ENCODE data around the gene TMEM39B. TPM values are rescaled to one million over a fixed set of nuclear protein-coding genes. Genes with fewer than 3 reads are reported as not detected.
"Not testable (repeated sequence)": the region's sequence is repeated elsewhere in the genome, so short reads cannot be mapped to it uniquely, and the experiment has no call there.

TMEM39B gene
- total RNA-seq (2014; rRNA removed; shearing (Covaris generic)): 4.3 and 4.5 TPM in 2 replicates

GRCh38 chr1:32072622-32073298 is at the start of gene TMEM39B:
TSS of gene TMEM39B (plus strand) at chr1:32072939. CDS start at chr1:32073048, 109 bp downstream.
- peak; percentile 98 for DNase-seq (ENCODE audit: low read depth)

DNA sequence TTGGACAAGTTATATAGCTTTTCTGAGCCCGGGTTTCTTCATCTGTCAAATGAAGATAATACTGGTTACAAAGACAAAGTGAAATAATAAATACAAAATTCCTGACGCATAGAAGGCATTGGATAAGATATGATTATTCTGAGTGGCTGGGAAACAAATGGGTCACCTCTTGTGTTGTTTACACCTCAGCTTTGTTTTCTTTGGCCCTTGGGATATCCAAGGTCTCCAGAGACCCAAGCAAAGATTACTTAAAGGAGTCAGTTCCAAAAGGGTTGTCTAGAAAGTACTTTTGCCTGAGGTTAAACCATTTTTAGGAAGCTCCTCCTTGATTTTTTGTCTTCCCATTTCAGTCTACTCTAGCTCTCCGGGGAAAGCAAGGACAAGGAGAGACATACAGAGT is 49.4 kb upstream of the TMEM39B start:
- DNase-seq (ENCODE audit: low read depth): no peak

DNA sequence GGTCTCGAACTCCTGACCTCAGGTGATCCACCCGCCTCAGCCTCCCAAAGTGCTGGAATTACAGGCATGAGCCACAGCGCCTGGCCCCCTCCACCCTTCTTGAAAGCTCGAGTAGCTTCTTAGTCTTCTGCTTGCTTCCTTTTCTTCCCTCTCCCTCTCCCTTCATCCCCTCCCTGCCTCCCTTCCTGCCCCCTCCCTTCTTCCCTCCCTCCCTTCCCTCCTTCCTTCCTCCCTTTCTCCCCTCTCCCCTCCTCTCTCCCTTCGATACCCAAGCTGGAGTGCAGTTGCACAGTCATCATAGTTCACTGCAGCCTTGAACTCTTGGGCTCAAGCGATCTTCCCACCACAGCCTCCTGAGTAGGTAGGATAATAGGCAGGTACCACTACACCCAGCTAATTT is 47.2 kb upstream of the TMEM39B start:
- DNase-seq (ENCODE audit: low read depth): no peak

GRCh38 chr1:32028746-32029145 is 44.0 kb upstream of the TMEM39B start:
- DNase-seq (ENCODE audit: low read depth): no peak

- DNase-seq (ENCODE audit: low read depth): peak; percentile 27
Observed at GRCh38 chr1:32031578-32032274, 41.0 kb upstream of the TMEM39B start.

DNA sequence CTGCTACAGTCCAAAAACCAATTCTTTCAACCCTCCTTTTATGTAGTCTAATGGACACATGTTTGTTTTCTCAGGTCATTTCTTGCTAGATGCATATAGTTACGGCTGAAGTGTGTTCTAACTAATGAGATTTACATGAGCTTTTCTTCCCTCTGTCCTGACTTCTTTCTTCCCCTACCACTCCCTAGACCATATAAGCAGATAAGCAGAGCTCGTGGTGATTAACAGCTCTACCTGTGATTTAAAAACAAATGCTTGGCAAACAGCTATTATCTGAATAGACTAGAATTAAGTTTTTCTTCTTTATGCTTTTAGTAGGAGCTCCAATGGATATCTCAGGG is 40.5 kb upstream of the TMEM39B start:
- no peak for DNase-seq (ENCODE audit: low read depth)

DNA sequence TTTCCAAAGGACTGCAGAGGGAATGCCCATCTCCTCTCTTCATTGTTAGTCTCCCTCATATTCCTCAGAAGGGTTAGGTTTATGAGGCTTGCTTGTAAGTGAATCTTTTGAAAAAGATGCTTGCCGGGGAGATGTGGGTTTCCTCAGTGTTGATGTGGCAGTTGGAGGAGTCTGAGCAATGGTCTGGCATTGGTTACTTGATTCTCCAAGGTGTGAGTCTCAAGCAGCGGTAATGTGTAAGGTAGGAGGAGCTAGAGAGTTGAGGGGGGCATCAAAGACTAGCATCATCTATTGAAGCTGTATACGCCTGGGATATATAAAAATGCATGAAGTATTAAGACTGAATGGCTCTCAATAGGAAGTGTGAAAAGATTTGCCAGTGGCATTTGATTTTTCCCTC is 37.6 kb upstream of the TMEM39B start:
- DNase-seq (ENCODE audit: low read depth): no peak

GRCh38 chr1:32040711-32041110 is 32.0 kb upstream of the TMEM39B start:
- no peak for DNase-seq (ENCODE audit: low read depth)

- no peak for DNase-seq (ENCODE audit: low read depth)
Observed at GRCh38 chr1:32042330-32042729, 30.4 kb upstream of the TMEM39B start.

DNA sequence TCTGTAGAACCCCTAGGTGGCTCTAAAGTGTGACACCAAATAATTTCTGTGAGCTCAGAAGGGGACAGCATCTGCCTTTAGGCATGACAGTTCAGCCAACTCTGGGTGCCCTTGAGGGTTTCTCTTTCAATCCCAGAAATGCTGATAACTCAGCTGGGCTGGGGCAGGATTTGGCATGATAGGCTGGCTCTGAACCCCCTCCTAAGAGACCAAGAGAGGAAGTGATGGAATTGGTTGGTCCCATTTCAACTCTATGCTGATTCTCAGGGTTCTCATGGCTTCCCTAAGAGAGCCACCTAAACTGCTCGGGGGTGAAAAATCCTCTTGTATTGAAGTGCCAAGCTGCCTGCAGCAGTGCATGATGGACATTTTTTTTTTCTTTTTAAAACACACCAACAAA is 28.5 kb upstream of the TMEM39B start:
- DNase-seq (ENCODE audit: low read depth): no peak

DNA sequence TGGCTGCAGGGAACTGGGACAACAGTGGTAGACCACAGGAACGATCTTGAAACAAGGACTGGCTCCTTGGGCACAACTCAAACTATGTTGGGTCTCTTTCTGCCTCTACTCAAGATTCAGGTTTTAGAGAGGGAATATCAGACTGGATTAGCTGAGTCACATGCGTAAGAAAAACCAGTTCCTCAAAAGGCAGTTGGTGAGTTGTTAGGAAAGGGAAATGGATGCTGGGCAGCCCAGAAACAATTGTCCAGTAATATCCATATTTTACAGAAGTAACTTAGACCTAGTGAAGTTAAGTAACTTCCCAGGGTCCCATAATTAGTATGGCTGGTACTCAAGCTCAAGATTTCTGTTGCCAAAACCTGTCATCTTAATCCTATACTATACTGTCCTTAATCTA is 27.0 kb upstream of the TMEM39B start:
- no peak for DNase-seq (ENCODE audit: low read depth)

DNA sequence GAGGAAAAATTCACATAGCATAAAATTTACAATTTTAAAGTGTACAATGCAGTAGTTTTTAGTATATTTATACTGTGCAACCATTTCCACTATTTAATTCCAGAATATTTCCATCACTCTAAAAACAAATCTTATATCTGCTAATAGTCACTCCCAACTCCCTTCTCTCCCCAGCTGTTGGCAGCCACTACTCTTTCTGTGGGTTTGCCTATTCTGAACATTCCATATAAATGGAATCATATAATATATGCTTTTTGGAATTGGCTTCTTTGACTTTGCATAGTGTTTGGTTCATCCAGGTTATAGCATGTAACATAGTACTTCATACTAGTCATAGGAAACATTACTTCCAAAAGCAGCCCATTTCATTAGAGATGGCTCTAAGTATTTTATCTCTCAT is 25.0 kb upstream of the TMEM39B start:
- no peak for DNase-seq (ENCODE audit: low read depth)

- no peak for DNase-seq (ENCODE audit: low read depth)
Observed at GRCh38 chr1:32048440-32048839, 24.3 kb upstream of the TMEM39B start.

- DNase-seq (ENCODE audit: low read depth): no peak
Observed at GRCh38 chr1:32051706-32052105, 21.0 kb upstream of the TMEM39B start.

DNA sequence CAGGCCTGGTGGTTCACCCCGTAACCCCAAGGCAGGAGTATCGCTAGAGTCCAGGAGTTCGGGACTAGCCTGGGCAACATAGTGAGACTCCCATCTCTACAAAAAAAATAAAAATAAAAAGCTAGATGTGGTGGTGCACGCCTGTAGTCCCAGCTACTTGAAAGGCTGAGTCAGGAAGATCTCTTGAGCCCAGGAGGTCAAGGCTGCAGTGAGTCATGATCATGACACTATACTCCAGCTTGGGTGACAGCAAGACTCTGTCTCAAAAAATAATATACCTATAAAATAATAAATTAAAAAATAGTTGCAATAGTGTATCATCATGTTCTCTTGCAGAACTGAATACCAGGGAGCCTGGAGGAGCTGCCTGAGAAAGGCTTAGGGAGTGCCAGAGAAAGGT is 19.9 kb upstream of the TMEM39B start:
- DNase-seq (ENCODE audit: low read depth): no peak

GRCh38 chr1:32055416-32055815 is 17.3 kb upstream of the TMEM39B start:
- no peak for DNase-seq (ENCODE audit: low read depth)

GRCh38 chr1:32056598-32056997 is 16.1 kb upstream of the TMEM39B start:
- no peak for DNase-seq (ENCODE audit: low read depth)

- no peak for DNase-seq (ENCODE audit: low read depth)
Observed at GRCh38 chr1:32060914-32061313, 11.8 kb upstream of the TMEM39B start.

DNA sequence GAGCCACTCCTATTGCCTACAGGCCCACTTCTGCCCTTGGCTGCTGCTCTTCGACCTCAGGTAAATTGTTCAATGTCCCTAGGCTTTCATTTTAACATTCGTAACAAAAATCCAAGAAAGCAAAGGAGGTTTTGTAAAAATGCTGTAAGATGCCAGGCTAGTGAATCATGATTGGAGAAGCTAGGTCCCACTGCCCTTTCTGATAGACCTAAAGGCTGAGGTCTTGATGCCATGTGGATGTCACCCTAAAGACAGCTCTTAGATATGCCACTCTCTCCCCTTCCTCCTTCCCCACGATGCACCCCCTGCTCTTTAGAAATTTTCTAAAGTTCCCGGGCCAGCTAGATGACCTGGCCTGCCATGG is 9.9 kb upstream of the TMEM39B start:
- DNase-seq (ENCODE audit: low read depth): no peak

DNA sequence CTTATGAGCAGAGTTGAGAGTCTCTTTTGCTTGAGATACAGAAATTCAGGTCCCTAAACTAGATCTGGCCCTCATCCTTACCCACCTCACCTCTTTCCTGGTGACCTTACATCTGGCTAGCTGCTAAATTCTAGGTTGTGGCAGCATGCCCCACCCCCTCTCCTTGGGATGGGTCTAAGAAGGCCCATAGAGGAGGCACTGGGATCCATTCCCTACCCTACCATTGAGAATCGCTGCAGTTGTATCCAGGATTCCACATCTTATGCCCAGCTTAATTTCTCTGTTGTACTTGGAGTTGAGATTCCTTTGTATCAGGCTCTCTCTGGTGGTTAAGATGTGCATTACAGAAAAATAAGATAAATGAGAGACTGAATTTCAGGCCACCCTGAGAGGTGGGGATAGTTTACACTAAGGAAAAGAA is 9.5 kb upstream of the TMEM39B start:
- DNase-seq (ENCODE audit: low read depth): peak; percentile 36

DNA sequence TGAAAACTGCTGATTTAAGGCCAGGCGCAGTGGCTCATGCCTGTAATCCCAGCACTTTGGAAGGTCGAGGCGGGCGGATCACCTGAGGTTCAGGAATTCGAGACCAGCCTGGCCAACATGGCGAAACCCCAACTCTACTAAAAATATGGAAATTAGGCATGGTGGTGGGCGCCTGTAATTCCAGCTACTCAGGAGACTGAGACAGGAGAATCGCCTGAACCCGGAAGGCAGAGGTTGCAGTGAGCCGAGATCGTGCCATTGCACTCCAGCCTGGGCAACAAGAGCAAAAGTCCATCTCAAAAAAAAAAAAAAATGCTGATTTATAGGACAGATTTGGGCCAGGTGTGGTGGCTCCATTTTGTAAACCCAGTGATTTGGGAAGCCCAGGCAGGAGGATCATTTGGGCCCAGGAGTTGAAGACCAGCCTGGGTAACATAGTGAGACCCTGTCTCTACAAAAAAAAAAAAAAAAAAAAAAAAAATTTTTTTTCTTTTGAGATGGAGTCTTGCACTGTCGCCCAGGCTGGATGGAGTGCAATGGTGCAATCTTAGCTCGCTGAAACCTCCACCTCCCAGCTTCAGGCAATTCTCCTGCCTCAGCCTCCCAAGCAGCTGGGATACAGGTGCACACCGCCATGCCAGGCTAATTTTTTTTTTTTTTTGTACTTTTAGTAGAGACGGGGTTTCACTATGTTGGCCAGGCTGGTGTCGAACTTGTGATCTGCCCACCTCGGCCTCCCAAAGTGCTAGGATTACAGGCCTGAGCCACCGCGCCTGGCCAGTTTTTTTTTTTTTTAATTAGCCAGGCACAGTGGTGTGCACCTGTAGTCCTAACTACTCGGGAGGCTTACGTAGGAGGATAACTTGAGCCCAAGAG is 6.9 kb upstream of the TMEM39B start:
- not testable (repeated sequence) for DNase-seq (ENCODE audit: low read depth)

DNA sequence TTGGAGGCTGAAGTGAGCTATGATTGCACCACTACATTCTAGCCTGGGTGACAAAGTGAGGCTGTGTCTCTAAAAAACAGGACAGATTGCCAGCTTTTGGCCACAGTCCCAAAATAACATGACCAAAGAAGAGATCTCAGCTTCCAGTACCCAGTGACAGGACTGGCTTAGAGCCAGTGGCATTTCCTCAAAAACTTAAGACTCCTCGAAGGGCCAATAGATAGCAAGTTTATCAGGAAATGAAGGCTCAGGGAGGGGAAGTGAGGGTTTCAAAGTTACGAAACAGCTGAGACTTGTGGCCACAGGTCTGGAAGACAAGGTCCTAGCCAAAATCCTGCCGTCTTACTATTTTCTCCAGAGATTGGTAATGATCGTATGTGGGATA is 6.3 kb upstream of the TMEM39B start:
- DNase-seq (ENCODE audit: low read depth): peak; percentile 85

All from Daoy (cell line).